Ishikawa (cell line): ENCODE measurements around the gene RNF150.

Experiments
- CEBPB ChIP-seq: IDR thresholded peaks from 2 replicates; pipeline ENCODE4 v1.6.1; 2012
- CREB1 ChIP-seq: IDR thresholded peaks from 2 replicates; pipeline ENCODE4 v1.6.1; 2012; ENCODE audit warnings: low read depth
- EGR1 ChIP-seq: IDR thresholded peaks from 2 replicates; pipeline ENCODE4 v1.6.1; 2012
- EP300 ChIP-seq: IDR thresholded peaks from 2 replicates; pipeline ENCODE4 v1.6.1; 2012; ENCODE audit warnings: borderline replicate concordance
- FOXM1 ChIP-seq: IDR thresholded peaks from 2 replicates; pipeline ENCODE4 v1.6.1; 2012; ENCODE audit warnings: low read depth, borderline replicate concordance
- NFIC ChIP-seq: IDR thresholded peaks from 2 replicates; pipeline ENCODE4 v1.6.1; 2012
- RAD21 ChIP-seq: IDR thresholded peaks from 2 replicates; pipeline ENCODE4 v1.6.1; 2012; ENCODE audit warnings: low read depth
- TAF1 ChIP-seq: IDR thresholded peaks from 2 replicates; pipeline ENCODE4 v1.6.1; 2012; ENCODE audit warnings: low read depth, mild to moderate bottlenecking
- TCF12 ChIP-seq: IDR thresholded peaks from 2 replicates; pipeline ENCODE4 v1.6.1; 2012; ENCODE audit warnings: low read depth
- TEAD4 ChIP-seq: IDR thresholded peaks from 2 replicates; pipeline ENCODE4 v1.6.1; 2012
- YY1 ChIP-seq: IDR thresholded peaks from 2 replicates; pipeline ENCODE4 v1.6.1; 2012; ENCODE audit warnings: low read depth
- ZBTB7A ChIP-seq: IDR thresholded peaks from 2 replicates; pipeline ENCODE4 v1.6.1; 2012; ENCODE audit warnings: low read depth
- TF ChIP-seq, protein P1 (sequence below): IDR thresholded peaks from 2 replicates; pipeline ENCODE4 v1.6.1; 2012
- TF ChIP-seq, protein P2 (sequence below): IDR thresholded peaks from 2 replicates; pipeline ENCODE4 v1.6.1; 2012
- TF ChIP-seq, protein P3 (sequence below): IDR thresholded peaks from 2 replicates; pipeline ENCODE4 v1.6.1; 2012; ENCODE audit warnings: low read depth, mild to moderate bottlenecking

The RNF150 gene

DNA sequence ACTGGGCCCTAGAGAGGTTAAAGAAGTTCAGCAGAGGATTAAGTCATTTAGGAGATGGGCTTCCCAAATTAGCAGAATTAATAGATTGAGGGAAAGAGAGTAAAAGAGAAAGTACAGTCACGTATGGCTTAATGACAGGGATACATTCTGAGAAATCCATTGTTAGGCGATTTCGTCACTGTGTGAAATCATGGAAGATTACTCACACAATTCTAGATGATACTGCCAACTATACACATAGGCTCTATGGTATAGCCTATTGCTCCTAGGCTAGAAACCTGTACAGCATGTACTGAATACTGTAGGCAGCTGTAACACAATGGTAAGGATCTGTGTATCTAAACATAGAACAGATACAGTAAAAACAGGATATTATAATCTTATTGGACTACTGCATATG lies 180.6 kb downstream of the RNF150 start:
- no peak for TF ChIP-seq CREB1
- TF ChIP-seq TCF12 = no peak
- no peak for TF ChIP-seq CEBPB
- no peak for TF ChIP-seq EGR1
- no peak for TF ChIP-seq YY1
- TF ChIP-seq EP300 = no peak
- TF ChIP-seq, protein P1, sequence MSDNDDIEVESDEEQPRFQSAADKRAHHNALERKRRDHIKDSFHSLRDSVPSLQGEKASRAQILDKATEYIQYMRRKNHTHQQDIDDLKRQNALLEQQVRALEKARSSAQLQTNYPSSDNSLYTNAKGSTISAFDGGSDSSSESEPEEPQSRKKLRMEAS = no peak
- TF ChIP-seq NFIC = no peak
- TF ChIP-seq TAF1 = no peak
- TF ChIP-seq, protein P2, sequence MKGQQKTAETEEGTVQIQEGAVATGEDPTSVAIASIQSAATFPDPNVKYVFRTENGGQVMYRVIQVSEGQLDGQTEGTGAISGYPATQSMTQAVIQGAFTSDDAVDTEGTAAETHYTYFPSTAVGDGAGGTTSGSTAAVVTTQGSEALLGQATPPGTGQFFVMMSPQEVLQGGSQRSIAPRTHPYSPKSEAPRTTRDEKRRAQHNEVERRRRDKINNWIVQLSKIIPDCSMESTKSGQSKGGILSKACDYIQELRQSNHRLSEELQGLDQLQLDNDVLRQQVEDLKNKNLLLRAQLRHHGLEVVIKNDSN = no peak
- TF ChIP-seq TEAD4 = no peak
- TF ChIP-seq, protein P3, sequence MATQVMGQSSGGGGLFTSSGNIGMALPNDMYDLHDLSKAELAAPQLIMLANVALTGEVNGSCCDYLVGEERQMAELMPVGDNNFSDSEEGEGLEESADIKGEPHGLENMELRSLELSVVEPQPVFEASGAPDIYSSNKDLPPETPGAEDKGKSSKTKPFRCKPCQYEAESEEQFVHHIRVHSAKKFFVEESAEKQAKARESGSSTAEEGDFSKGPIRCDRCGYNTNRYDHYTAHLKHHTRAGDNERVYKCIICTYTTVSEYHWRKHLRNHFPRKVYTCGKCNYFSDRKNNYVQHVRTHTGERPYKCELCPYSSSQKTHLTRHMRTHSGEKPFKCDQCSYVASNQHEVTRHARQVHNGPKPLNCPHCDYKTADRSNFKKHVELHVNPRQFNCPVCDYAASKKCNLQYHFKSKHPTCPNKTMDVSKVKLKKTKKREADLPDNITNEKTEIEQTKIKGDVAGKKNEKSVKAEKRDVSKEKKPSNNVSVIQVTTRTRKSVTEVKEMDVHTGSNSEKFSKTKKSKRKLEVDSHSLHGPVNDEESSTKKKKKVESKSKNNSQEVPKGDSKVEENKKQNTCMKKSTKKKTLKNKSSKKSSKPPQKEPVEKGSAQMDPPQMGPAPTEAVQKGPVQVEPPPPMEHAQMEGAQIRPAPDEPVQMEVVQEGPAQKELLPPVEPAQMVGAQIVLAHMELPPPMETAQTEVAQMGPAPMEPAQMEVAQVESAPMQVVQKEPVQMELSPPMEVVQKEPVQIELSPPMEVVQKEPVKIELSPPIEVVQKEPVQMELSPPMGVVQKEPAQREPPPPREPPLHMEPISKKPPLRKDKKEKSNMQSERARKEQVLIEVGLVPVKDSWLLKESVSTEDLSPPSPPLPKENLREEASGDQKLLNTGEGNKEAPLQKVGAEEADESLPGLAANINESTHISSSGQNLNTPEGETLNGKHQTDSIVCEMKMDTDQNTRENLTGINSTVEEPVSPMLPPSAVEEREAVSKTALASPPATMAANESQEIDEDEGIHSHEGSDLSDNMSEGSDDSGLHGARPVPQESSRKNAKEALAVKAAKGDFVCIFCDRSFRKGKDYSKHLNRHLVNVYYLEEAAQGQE = no peak
- no peak for TF ChIP-seq RAD21

DNA sequence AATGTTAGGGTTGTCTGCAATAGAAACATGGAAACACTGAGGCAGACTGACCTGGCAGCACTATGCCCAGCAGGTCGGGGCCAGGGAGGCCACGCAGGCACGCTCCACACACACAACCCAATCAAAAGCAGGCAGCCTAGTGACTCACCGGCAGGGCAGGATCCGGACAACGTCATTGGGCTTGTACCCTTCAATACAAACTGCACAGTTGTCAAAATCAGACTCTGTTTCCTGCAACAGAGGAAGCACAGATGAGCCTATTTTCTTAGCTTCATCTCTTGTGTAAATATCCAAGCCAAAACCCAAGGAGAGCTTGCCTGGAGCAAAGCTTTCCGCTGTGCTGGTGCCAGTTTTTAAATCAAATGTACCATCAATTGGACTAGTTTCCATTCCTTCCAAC lies 185.8 kb downstream of the RNF150 start:
- no peak for TF ChIP-seq RAD21
- no peak for TF ChIP-seq NFIC
- TF ChIP-seq YY1 = no peak
- TF ChIP-seq TAF1 = no peak
- no peak for TF ChIP-seq CEBPB
- no peak for TF ChIP-seq TEAD4
- no peak for TF ChIP-seq EGR1
- TF ChIP-seq, protein P1 = no peak
- no peak for TF ChIP-seq ZBTB7A
- TF ChIP-seq FOXM1 = no peak
- no peak for TF ChIP-seq EP300
- TF ChIP-seq, protein P2 = no peak
- TF ChIP-seq, protein P3 = no peak

DNA sequence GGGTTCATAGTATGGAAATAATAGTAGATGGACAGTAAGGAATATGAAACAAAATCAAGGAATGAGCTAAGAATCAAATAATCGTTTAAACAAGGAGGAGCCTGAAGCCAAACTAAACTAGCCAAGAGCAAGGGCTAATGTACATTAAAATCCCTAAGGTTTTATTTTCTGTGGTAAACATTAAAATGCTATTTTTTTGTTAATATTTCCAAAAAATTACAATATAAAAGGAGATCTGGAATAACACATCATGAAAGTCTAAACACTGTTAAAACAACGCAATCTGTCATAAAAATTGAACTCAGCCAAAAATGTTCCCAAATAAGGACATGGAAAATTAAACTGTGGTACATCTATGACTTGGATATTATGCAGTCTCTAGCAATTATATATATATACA lies 188.2 kb downstream of the RNF150 start:
- TF ChIP-seq FOXM1 (no peak), TAF1 (no peak), TCF12 (no peak), TEAD4 (no peak), RAD21 (no peak), CEBPB (no peak), YY1 (no peak), CREB1 (no peak), ZBTB7A (no peak), EGR1 (no peak), NFIC (no peak), EP300 (no peak)
- TF ChIP-seq, protein P1 = no peak
- TF ChIP-seq, protein P3 = no peak
- TF ChIP-seq, protein P2 = no peak

DNA sequence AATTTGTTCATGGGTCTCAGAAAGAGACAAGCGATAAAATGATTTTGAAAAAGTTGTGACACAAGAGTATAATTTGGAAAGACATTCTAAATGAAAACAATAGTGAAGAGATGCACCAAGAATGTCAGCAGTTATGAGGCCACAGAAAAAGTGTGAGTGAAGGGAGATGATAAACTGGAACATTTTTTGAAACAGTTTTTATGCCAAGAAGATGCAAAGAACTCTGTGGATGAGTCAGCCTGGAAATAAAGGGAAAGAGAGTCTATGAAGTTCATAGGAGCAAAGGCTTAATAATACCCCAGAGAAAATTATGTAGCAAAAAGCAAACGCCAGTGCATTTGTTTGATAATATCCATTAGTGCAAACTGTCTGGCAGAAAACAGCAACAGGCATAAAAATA lies 188.7 kb downstream of the RNF150 start:
- TF ChIP-seq RAD21 (no peak), FOXM1 (no peak), NFIC (no peak), CEBPB (no peak), EGR1 (no peak), CREB1 (no peak), TCF12 (no peak), YY1 (no peak), ZBTB7A (no peak), EP300 (no peak), TEAD4 (no peak)
- TF ChIP-seq, protein P2 = no peak
- TF ChIP-seq, protein P1 = no peak
